ENCODE measurements around the gene SCN3A.

The SCN3A gene

GRCh38 chr2:165055082-165055851 lies 148.6 kb downstream of the SCN3A start:
- peak; percentile 2 for DNase-seq

GRCh38 chr2:165054652-165055051 lies 149.2 kb downstream of the SCN3A start:
- DNase-seq: no peak

GRCh38 chr2:165044505-165045303 lies 159.1 kb downstream of the SCN3A start:
- DNase-seq: no peak
